K562 (cell line): ENCODE results near the gene ITGA1.

Experiments
- CEBPZ ChIP-seq: fragments of 150-350 bp; IDR thresholded peaks from 2 replicates; pipeline ENCODE4 v1.6.1; 2014; ENCODE audit warnings: low read depth, mild to moderate bottlenecking, low read length, borderline replicate concordance
- CTCF ChIP-seq, 3 experiments: IDR thresholded peaks in 2 of 3; conservative IDR thresholded peaks in 1 of 3; 2 replicates each; pipeline ENCODE4 v1.5.1; 2011 to 2012; ENCODE audit warnings: low read length in 3 of 3, mild to moderate bottlenecking in 3 of 3, control low read depth in 2 of 3, improper control_type of control experiment in 1 of 3, inconsistent platforms in 1 of 3, low read depth in 1 of 3, mixed read lengths in 1 of 3, moderate library complexity in 1 of 3; ENCODE audit not compliant: insufficient read depth in 2 of 3
- EZH2 ChIP-seq: IDR thresholded peaks from 2 replicates; pipeline ENCODE4 v1.6.1; 2012; ENCODE audit warnings: low read depth, mild to moderate bottlenecking, inconsistent platforms, low read length, borderline replicate concordance
- MAX ChIP-seq: sonication (generic); formaldehyde crosslinking; IDR thresholded peaks from 2 replicates; pipeline ENCODE4 v1.9.0; 2022; ENCODE audit warnings: mild to moderate bottlenecking, missing genetic modification reagents
- NCOA6 ChIP-seq: fragments of 450-650 bp; IDR thresholded peaks from 2 replicates; pipeline ENCODE4 v1.6.1; 2017; ENCODE audit warnings: mild to moderate bottlenecking
- THRA ChIP-seq: fragments of 450-650 bp; IDR thresholded peaks from 2 replicates; pipeline ENCODE4 v1.6.1; 2017; ENCODE audit warnings: mild to moderate bottlenecking, moderate library complexity
- TF ChIP-seq, protein P1 (sequence below): sonication (generic); formaldehyde crosslinking; IDR thresholded peaks from 2 replicates; pipeline ENCODE4 v1.8.1; 2022; ENCODE audit warnings: missing genetic modification reagents

DNA sequence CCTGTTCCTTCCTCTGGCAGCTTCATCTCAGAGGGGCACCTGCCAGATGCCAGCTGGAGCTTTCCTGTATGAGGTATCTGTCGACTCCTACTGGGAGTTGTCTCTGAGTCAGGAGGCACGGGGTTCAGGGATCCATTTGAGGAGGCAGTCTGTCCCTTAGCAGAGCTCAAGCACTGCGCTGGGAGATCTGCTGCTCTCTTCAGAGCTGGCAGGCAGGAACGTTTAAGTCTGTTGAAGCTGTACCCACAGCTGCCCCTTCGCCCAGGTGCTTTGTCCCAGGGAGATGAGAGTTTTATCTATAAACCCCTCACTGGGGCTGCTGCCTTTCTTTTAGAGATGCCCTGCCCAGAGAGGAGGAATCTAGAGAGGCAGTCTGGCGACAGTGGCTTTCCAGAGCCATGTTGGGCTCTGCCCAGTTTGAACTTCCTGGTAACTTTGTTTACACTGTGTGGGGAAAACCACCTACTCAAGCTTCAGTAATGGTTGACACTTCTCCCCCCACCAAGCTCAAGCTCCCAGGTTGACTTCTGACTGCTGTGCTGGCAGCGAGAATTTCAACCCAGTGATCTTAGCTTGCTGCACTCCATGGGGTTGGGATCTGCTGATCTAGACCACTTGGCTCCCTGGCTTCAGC is 189.7 kb downstream of the ITGA1 start:
- TF ChIP-seq MAX (no peak), CTCF (IDR thresholded peaks at IDR 0.05 in 2 of 3, conservative IDR thresholded peaks at IDR 0.05 in 1 of 3; ENCODE audit: insufficient read depth in 2 of 3, low read depth in 1 of 3, low read length in 3 of 3) (no peak), EZH2 (no peak), CEBPZ (no peak), THRA (no peak), NCOA6 (no peak)
- TF ChIP-seq, protein P1, sequence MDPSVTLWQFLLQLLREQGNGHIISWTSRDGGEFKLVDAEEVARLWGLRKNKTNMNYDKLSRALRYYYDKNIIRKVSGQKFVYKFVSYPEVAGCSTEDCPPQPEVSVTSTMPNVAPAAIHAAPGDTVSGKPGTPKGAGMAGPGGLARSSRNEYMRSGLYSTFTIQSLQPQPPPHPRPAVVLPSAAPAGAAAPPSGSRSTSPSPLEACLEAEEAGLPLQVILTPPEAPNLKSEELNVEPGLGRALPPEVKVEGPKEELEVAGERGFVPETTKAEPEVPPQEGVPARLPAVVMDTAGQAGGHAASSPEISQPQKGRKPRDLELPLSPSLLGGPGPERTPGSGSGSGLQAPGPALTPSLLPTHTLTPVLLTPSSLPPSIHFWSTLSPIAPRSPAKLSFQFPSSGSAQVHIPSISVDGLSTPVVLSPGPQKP, result no peak
